GM20431 (cell line): Measurements from ENCODE around the gene EYA4.
"Not testable (repeated sequence)": the region's sequence is repeated elsewhere in the genome, so short reads cannot be mapped to it uniquely, and the experiment has no call there.

Source experiments
- in situ Hi-C: fragments of 300-500 bp; cut with MseI, MboI; formaldehyde crosslinking; loops from one replicate; pipeline ENCODE4 v1.15.0; 2020; ENCODE audit warnings: low sequenced_read_pairs; ENCODE audit not compliant: unreplicated experiment

Gene EYA4

GRCh38 chr6:133547136-133547535 is 306.0 kb downstream of the EYA4 start:
- in situ Hi-C loops = no loop called here

GRCh38 chr6:133548423-133549159 is 307.4 kb downstream of the EYA4 start:
- in situ Hi-C loops = no loop called here

- in situ Hi-C loops = no loop called here
These were observed 308.2 kb downstream of the EYA4 start for GRCh38 chr6:133549371-133549801.

GRCh38 chr6:133550026-133550425 is 308.9 kb downstream of the EYA4 start:
- in situ Hi-C loops = no loop called here

GRCh38 chr6:133551436-133551835 is 310.3 kb downstream of the EYA4 start:
- in situ Hi-C loops = no loop called here

- in situ Hi-C loops = no loop called here
These were observed 310.7 kb downstream of the EYA4 start for GRCh38 chr6:133551847-133552341.

- in situ Hi-C loops = no loop called here
These were observed 312.5 kb downstream of the EYA4 start for GRCh38 chr6:133553652-133554051.

GRCh38 chr6:133554121-133554520 is 313.0 kb downstream of the EYA4 start:
- in situ Hi-C loops = not testable (repeated sequence)

- in situ Hi-C loops = no loop called here
These were observed 314.5 kb downstream of the EYA4 start for GRCh38 chr6:133555685-133556084.

- in situ Hi-C loops = no loop called here
These were observed 318.8 kb downstream of the EYA4 start for GRCh38 chr6:133559926-133560325.

GRCh38 chr6:133567636-133568035 is 326.5 kb downstream of the EYA4 start:
- in situ Hi-C loops = no loop called here

GRCh38 chr6:133568970-133569889 is 328.1 kb downstream of the EYA4 start:
- in situ Hi-C loops = no loop called here

- in situ Hi-C loops = no loop called here
These were observed 330.5 kb downstream of the EYA4 start for GRCh38 chr6:133571681-133572080.

- in situ Hi-C loops = no loop called here
These were observed 336.7 kb downstream of the EYA4 start for GRCh38 chr6:133577851-133578250.
